ENCODE measurements around the gene SLC35E1. TPM values are rescaled to one million over a fixed set of nuclear protein-coding genes. Genes with fewer than 3 reads are reported as not detected.

SLC35E1 gene
- total RNA-seq, 1 experiment from 2014 or later = 36.3 TPM

- CTCF ChIA-PET = no interaction called here
- DNase-seq (ENCODE audit: low spot score) = no peak
- no peak overlapping the region for H3K4me3 ChIP-seq (ENCODE audit: low read depth, low read length, poor library complexity, severe bottlenecking)
- POLR2A ChIA-PET (ENCODE audit: low non-redundant PET) = no interaction called here
- no peaks in the 10 kb centered on the region for H3K4me1 ChIP-seq (ENCODE audit: insufficient read depth, low read length, poor library complexity, severe bottlenecking)
- BruUV-seq (replicated peaks) = no TSS peak
- no peaks in the 10 kb centered on the region for H3K9me3 ChIP-seq (ENCODE audit: low read depth, low read length, poor library complexity, severe bottlenecking)
- intact Hi-C loops (cut with micrococcal nuclease; ENCODE audit: unreplicated experiment) = no loop called here
- no peaks in the 10 kb centered on the region for H3K36me3 ChIP-seq (ENCODE audit: insufficient read depth, low read length, poor library complexity, severe bottlenecking)
- H3K27me3 ChIP-seq (replicated peaks; ENCODE audit: insufficient read depth, low read depth, low read length, poor library complexity) = no peaks in the 10 kb centered on the region
- TF ChIP-seq CTCF (conservative IDR thresholded peaks at IDR 0.05; ENCODE audit: low read depth, low read length) = no peak
- TF ChIP-seq EZH2 (IDR thresholded peaks at IDR 0.05; ENCODE audit: borderline replicate concordance, low read depth, low read length, poor library complexity, severe bottlenecking) = no peak
- H3K27ac ChIP-seq (ENCODE audit: low read depth, low read length, poor library complexity, severe bottlenecking) = no peak overlapping the region
Measured at GRCh38 chr19:16601378-16602052, 29.3 kb upstream of the SLC35E1 start.

GRCh38 chr19:16600824-16601223, 28.6 kb upstream of the SLC35E1 start:
- no TSS peak for BruUV-seq (replicated peaks)
- H3K36me3 ChIP-seq (ENCODE audit: insufficient read depth, low read length, poor library complexity, severe bottlenecking) = no peaks in the 10 kb centered on the region
- H3K27me3 ChIP-seq (replicated peaks; ENCODE audit: insufficient read depth, low read depth, low read length, poor library complexity) = no peaks in the 10 kb centered on the region
- DNase-seq (ENCODE audit: low spot score) = no peak
- TF ChIP-seq CTCF (conservative IDR thresholded peaks at IDR 0.05; ENCODE audit: low read depth, low read length) (no peak), EZH2 (IDR thresholded peaks at IDR 0.05; ENCODE audit: borderline replicate concordance, low read depth, low read length, poor library complexity, severe bottlenecking) (no peak)
- ChIA-PET CTCF (no interaction called here), POLR2A (ENCODE audit: low non-redundant PET) (no interaction called here)
- intact Hi-C loops (cut with micrococcal nuclease; ENCODE audit: unreplicated experiment) = no loop called here
- H3K4me3 ChIP-seq (ENCODE audit: low read depth, low read length, poor library complexity, severe bottlenecking) = no peak overlapping the region
- no peaks in the 10 kb centered on the region for H3K9me3 ChIP-seq (ENCODE audit: low read depth, low read length, poor library complexity, severe bottlenecking)
- no peak overlapping the region for H3K27ac ChIP-seq (ENCODE audit: low read depth, low read length, poor library complexity, severe bottlenecking)
- no peaks in the 10 kb centered on the region for H3K4me1 ChIP-seq (ENCODE audit: insufficient read depth, low read length, poor library complexity, severe bottlenecking)

GRCh38 chr19:16599655-16600346, 27.6 kb upstream of the SLC35E1 start:
- intact Hi-C loops (cut with micrococcal nuclease; ENCODE audit: unreplicated experiment) = no loop called here
- no peak overlapping the region for H3K4me3 ChIP-seq (ENCODE audit: low read depth, low read length, poor library complexity, severe bottlenecking)
- no peak overlapping the region for H3K27ac ChIP-seq (ENCODE audit: low read depth, low read length, poor library complexity, severe bottlenecking)
- POLR2A ChIA-PET (ENCODE audit: low non-redundant PET) = no interaction called here
- DNase-seq (ENCODE audit: low spot score) = no peak
- H3K36me3 ChIP-seq (ENCODE audit: insufficient read depth, low read length, poor library complexity, severe bottlenecking) = no peaks in the 10 kb centered on the region
- no peaks in the 10 kb centered on the region for H3K4me1 ChIP-seq (ENCODE audit: insufficient read depth, low read length, poor library complexity, severe bottlenecking)
- H3K9me3 ChIP-seq (ENCODE audit: low read depth, low read length, poor library complexity, severe bottlenecking) = no peaks in the 10 kb centered on the region
- CTCF ChIA-PET = no interaction called here
- BruUV-seq (replicated peaks) = no TSS peak
- no peaks in the 10 kb centered on the region for H3K27me3 ChIP-seq (replicated peaks; ENCODE audit: insufficient read depth, low read depth, low read length, poor library complexity)
- no peak for TF ChIP-seq EZH2 (IDR thresholded peaks at IDR 0.05; ENCODE audit: borderline replicate concordance, low read depth, low read length, poor library complexity, severe bottlenecking)
